Bronchial epithelial cell (primary cell): ENCODE measurements around the gene MUC21. TPM values are rescaled to one million over a fixed set of nuclear protein-coding genes. Genes with fewer than 3 reads are reported as not detected.

Experiments used
- DNase-seq: peaks from one replicate; pipeline ENCODE4 v3.0.0-alpha.2; 2010; ENCODE audit warnings: low read depth
- FAIRE-seq: peaks from 2 replicates; lab custom pipeline; 2011; peaks lifted over from hg19 to GRCh38; lab: Jason Lieb, UNC
- H3K27me3 ChIP-seq: 2 replicates; pipeline ENCODE4 v1.5.1; 2011; ENCODE audit warnings: low read length; ENCODE audit not compliant: control insufficient read depth, insufficient read depth
- H3K36me3 ChIP-seq: 2 replicates; pipeline ENCODE4 v1.5.1; 2011; ENCODE audit warnings: low read length; ENCODE audit not compliant: control insufficient read depth, insufficient read depth
- H3K4me3 ChIP-seq: 2 replicates; pipeline ENCODE4 v1.5.1; 2011; ENCODE audit warnings: mild to moderate bottlenecking, low read depth, low read length, control low read depth
- CTCF ChIP-seq: IDR thresholded peaks from 2 replicates; pipeline ENCODE4 v1.5.1; 2011; ENCODE audit warnings: mild to moderate bottlenecking, moderate library complexity, low read length, control low read depth, inconsistent platforms; ENCODE audit not compliant: insufficient read depth, severe bottlenecking
- total RNA-seq: library from RNA; depleted of rRNA; stranded (reverse); fragments of >200 nt; gene quantifications from 2 replicates; pipeline ENCODE4 v1.2.1, GENCODE V29; 2014

MUC21 gene
- total RNA-seq, result 0.53 and 2.2 TPM in 2 replicates

GRCh38 chr6:30983439-30983838, at the start of gene MUC21:
Gene MUC21, plus strand, starts transcription at chr6:30983718. Its CDS starts 241 bp downstream, at chr6:30983959.
- DNase-seq, result no peak
- FAIRE-seq, result peak; percentile 32
- Histone ChIP-seq H3K27me3 (no peaks in the 10 kb centered on the region), H3K36me3 (no peaks in the 10 kb centered on the region), H3K4me3 (no peak within 1 kb of the TSS)
- TF ChIP-seq CTCF, result no peak

GRCh38 chr6:30935018-30935417, 48.5 kb upstream of the MUC21 start:
- DNase-seq (peak; percentile 71), FAIRE-seq (peak; percentile 68)
- TF ChIP-seq CTCF, result no peak

GRCh38 chr6:30937265-30937664, 46.3 kb upstream of the MUC21 start:
- DNase-seq (no peak), FAIRE-seq (peak; percentile 58)
- Histone ChIP-seq H3K27me3 (no peaks in the 10 kb centered on the region), H3K36me3 (no peaks in the 10 kb centered on the region), H3K4me3 (no peak overlapping the region)
- no peak for TF ChIP-seq CTCF

More at GRCh38 chr6:30935018-30935417, 48.5 kb upstream of the MUC21 start:
- Histone ChIP-seq H3K36me3 (no peaks in the 10 kb centered on the region), H3K4me3 (no peak overlapping the region), H3K27me3 (no peaks in the 10 kb centered on the region)

- H3K27me3 ChIP-seq, result no peaks in the 10 kb centered on the region
- no peak overlapping the region for H3K4me3 ChIP-seq
- FAIRE-seq (no peak), DNase-seq (no peak)
- no peak for TF ChIP-seq CTCF
- no peaks in the 10 kb centered on the region for H3K36me3 ChIP-seq
Measured at GRCh38 chr6:30938730-30939129, 44.8 kb upstream of the MUC21 start.

GRCh38 chr6:30939473-30939872, 44.0 kb upstream of the MUC21 start:
- DNase-seq, result no peak
- no peak overlapping the region for H3K4me3 ChIP-seq
- no peaks in the 10 kb centered on the region for H3K36me3 ChIP-seq
- FAIRE-seq, result no peak
- no peaks in the 10 kb centered on the region for H3K27me3 ChIP-seq
- TF ChIP-seq CTCF, result no peak

- DNase-seq (no peak), FAIRE-seq (no peak)
- Histone ChIP-seq H3K27me3 (no peaks in the 10 kb centered on the region), H3K4me3 (no peak within 1 kb of the TSS), H3K36me3 (no peaks in the 10 kb centered on the region)
- TF ChIP-seq CTCF, result no peak
Measured at GRCh38 chr6:30940361-30940986, 43.0 kb upstream of the MUC21 start, which contains the start of gene MUCL3. Gene MUCL3, plus strand, starts transcription at chr6:30940973. Its CDS starts 27 bp downstream, at chr6:30941000.
